Measurements from ENCODE around the gene THADA.

DNA sequence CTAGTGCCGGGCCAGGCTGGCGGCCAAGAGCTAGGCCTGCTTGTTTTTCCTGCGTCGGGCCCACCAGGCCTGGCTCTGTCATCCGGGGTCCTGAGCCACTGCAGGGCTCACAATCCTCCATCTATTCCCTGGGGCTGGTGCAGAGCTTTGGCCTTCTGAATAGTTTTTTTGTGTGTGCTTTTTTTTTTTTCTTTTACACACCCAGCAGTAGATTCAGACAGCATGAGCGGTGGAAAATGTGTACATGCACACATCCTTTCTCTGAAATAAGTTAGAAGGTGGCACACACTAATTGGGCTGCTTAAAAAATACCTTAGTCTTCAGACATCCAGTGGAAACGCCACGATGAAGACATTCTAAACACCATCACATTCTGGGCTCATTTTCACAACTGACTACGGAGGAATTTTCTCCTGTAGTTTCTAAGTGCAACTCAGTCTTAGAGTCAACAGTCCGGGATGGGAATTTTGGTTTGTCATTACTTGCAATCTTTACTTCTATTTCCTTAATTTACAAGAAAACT lies 375.5 kb downstream of the THADA start:
- no peak for TF ChIP-seq EZH2 (IDR thresholded peaks at IDR 0.05; ENCODE audit: low read length, missing control alignments)
- TF ChIP-seq, protein P1, sequence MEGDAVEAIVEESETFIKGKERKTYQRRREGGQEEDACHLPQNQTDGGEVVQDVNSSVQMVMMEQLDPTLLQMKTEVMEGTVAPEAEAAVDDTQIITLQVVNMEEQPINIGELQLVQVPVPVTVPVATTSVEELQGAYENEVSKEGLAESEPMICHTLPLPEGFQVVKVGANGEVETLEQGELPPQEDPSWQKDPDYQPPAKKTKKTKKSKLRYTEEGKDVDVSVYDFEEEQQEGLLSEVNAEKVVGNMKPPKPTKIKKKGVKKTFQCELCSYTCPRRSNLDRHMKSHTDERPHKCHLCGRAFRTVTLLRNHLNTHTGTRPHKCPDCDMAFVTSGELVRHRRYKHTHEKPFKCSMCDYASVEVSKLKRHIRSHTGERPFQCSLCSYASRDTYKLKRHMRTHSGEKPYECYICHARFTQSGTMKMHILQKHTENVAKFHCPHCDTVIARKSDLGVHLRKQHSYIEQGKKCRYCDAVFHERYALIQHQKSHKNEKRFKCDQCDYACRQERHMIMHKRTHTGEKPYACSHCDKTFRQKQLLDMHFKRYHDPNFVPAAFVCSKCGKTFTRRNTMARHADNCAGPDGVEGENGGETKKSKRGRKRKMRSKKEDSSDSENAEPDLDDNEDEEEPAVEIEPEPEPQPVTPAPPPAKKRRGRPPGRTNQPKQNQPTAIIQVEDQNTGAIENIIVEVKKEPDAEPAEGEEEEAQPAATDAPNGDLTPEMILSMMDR (conservative IDR thresholded peaks at IDR 0.05 in 1 of 2, IDR thresholded peaks at IDR 0.05 in 1 of 2; ENCODE audit: low read depth in 1 of 2, low read length in 2 of 2), result peak in 1 of 2 donors; percentile 9
